ENCODE results near the gene TMEM236.
"Not testable (repeated sequence)": the region's sequence is repeated elsewhere in the genome, so short reads cannot be mapped to it uniquely, and the experiment has no call there.

Gene TMEM236, protein sequence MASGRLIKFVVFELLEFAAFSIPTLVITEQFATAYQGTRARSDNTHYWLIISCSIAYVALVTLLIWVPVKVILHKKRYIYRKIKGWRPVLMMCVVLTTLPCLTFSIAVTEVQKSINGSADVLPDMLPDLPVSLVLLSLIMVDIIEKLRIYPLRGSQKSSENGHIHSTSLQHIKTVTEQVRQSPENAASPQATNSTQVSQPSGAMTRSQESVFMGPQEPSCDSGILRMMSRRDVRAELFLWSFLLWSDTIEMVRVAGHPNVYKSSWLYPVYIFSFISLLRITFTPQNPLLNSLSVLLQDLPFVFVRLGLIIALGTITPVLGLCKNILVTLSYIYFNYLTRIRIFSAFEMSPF

DNA sequence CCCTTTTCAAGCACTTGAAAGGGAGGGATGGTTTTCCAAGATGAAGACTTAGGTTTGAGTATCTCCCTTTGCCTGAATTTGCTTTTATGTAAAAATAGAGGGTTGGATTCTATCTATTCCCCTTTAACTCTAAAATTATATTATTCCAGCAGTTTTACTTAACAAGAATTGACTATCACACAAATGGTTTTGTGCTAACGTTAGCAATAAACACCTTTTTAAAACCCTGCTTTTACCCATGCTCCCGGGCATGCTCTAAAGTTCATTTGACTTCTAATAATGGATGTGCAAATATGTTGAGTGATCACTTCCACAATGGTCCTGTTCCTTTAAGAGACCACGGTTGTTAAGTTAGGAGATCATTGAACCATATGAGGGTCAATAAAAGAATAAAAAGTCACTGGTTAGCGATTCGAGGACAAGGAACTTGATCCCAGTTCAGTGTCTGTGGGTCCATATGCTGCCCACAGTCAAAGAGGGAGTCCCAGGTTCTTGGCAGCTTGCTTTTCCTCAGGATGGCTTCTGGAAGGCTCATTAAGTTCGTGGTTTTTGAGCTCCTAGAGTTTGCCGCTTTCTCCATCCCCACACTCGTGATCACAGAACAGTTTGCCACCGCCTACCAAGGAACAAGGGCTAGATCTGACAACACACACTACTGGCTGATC is at the start of gene TMEM236:
TMEM236 (plus strand) TSS at position 421 of the 665 bp plus-strand sequence; CDS start at position 516, 95 bp downstream.
- no peak for DNase-seq

DNA sequence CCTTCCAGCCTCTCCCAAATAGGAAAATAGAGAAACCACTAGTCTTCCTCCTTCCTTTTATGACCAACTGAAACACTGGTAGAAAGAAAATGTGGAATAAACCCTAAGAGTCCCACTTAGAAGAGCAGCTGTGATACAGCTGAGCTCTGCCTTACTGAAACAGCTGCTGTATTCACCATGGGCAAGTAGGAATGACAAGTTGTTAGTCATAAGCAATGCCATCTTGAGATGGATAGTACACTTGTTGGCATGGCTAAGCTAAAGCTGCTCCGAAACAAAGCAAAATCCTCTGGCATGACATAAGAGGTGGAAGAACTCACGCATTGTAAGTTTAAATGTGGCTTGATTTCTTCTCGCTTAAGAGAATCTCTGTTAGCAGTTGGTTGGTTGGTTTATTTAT is 48.3 kb upstream of the TMEM236 start:
- no peak for DNase-seq

DNA sequence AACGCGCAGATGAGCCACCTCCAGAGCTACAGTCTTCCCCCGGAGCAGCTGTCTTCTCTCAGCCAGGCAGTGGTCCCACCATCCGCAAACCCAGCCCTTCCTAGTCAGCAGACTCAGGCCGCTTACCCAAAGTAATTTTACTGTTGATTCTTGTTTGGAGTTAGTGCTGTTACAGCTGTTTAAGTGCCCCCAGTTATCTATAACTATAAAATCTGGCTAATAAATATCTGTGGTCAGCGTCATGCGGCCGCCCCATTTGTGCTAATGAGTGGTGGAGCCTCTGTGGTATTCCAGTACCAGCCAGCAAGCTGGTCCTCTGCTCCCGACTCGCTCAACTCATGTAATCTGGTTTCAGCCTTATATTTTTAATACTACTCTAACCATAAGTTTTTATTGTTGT is 43.2 kb upstream of the TMEM236 start:
- no peak for DNase-seq

DNA sequence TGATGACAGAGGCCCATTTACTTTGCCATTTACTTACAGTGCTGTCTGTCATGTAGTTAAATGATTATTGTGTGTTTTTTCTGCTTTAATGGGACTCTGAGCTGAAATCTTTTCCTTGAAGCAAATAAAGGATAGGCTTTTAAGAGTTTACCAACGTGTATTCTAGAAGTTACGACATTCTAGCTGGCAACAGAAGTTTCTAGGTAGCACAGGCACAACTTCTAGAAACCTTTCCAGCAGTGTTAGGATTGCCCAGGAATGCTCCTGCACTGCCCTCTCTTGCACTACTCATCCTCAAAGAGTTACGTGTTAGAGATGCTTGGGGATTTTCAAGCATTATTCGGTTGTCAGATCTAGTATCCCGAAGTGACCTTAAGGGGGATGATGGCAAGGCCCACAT is 42.5 kb upstream of the TMEM236 start:
- no peak for DNase-seq

DNA sequence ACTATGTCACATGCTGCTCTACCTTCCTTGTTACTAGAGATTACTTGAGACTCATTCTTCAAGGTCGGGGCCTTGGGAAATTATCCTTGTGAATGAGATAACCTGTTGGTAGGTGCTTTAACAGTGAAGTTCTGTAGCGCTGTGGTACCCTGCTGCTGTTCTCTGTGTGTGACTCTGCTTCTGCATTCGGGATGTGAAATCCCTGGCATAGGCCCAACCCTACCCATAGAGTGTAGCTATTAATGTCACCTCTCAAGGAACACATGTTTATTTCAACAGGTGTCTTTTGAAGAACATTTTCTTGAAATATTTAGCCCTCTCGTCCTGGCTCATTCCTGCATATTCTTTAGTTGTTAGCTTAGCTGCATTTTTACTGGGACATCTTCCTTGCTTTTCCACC is 41.8 kb upstream of the TMEM236 start:
- DNase-seq, result no peak

DNA sequence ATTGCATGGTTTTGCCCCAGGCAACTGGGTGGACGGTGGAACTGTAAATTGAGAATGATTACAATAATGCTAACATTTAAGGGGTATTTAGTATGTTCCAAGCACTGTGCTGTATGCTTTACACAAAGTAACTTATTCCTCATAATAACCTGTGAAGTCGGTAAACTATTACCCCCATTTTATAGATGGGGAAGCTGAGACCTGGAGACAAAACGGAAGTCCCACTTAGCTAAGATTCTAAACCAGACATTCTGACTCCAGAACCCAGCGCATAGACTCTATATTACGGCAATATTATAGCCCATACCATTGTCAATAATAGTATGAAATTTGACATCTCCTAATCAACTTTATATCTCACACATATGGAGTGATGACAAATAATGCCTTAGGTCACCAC is 39.9 kb upstream of the TMEM236 start:
- no peak for DNase-seq

DNA sequence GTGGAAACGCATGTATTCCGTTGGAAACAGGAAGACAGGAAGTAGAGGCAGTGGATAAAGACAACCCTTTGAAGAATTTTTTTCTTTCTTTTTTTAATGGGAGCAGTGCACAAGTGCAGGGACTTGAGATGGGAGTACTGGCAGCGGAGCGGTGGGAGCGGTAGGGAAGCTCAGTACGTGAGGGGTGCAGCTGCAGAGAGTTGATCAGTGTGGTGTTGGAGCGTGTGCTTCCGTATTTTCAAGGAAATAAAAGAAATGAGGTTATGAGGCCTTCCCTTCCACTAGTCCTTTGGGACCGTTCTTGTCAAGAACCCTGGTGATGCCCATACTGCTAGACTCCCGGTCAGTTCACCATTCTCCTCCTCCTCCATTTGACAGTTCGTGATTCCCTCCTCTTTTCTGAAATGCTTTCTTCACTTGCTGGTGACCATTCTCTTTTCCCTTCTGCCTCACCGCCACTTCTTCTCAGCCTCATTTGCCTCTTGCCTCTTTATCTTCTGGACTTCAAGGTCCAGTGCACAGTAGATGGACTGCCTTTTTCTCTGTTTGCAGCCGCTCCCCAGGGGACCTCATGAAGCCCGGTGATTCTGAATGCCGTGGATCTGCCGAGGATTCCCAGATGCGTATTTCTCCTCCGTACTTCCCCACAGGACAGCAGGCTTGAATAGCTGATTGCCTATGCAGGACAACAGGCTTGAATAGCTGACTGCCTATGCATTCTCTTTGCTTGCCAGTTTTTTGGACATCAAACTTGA is 39.1 kb upstream of the TMEM236 start:
- DNase-seq, result no peak

DNA sequence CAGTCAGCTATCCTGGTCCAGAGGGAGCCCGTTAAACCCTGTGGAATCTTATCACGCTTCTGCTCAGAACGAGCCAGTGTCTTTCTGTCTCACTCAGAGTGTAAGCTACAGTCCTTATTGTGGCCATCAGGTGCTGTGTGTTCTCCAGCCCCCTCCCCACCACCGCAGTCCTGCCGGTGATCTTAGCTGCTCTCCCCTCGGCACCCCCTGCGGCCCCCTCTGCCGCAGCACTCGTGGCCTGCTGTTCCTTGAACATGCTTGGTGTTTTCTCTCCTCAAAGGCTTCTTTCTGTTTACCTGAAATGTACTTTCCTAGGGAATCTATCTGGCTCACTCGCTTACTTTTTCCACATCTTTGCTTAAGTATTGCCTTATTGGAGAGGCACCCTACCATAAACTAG is 38.2 kb upstream of the TMEM236 start:
- no peak for DNase-seq

DNA sequence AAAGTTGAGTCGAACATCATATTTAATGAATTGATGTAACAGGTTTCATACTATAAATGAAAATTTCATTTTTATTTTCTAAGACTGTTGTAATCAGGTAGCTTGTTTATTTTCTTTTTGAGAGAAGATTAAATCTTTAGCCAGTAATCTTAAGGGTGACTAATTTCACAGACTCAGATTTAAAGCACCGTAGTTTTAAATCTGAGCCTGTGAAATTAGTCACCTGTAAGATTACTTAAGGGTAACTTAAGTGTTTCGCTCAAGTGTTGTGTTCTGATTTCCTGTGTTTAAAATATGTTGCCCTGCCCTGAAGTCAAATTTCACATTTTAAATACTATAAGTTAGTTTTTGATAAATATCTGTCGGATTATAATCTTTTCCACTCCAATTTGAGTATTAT is 35.8 kb upstream of the TMEM236 start:
- DNase-seq, result no peak

DNA sequence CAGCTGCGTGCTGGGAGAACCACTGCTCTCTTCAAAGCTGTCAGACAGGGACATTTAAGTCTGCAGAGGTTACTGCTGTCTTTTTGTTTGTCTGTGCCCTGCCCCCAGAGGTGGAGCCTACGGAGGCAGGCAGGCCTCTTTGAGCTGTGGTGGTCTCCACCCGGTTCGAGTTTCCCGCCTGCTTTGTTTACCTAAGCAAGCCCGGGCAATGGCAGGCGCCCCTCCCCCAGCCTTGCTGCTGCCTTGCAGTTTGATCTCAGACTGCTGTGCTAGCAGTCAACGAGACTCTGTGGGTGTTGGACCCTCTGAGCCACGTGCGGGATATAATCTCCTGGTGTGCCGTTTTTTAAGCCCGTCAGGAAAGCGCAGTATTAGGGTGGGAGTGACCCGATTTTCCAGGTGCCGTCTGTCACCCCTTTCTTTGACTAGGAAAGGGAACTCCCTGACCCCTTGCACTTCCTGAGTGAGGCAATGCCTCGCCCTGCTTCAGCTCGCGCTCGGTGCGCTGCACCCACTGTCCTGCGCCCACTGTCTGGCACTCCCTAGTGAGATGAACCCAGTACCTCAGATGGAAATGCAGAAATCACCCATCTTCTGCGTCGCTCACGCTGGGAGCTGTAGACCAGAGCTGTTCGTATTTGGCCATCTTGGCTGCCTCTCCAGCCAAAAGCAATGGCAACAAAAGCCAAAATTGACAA is 29.5 kb upstream of the TMEM236 start:
- DNase-seq, result not testable (repeated sequence)

DNA sequence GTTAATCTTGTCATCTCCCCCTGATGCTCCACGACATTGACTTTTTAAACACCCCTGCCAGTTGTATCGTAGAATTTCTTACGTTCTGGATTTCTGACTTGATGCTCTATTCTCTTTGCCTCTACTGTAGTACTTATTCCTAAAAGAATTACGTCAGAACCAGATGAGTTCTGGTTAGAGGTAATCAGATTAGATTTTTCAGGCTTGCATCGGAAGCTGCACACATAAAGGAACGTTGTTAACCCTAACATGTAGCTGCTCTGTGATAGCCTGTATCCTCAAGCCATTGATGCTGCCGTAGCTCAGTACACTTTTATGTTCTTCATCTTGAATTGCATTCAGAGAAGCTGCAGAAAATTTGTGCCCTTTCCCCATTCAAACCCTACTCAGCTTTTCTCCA is 26.3 kb upstream of the TMEM236 start:
- DNase-seq, result no peak

DNA sequence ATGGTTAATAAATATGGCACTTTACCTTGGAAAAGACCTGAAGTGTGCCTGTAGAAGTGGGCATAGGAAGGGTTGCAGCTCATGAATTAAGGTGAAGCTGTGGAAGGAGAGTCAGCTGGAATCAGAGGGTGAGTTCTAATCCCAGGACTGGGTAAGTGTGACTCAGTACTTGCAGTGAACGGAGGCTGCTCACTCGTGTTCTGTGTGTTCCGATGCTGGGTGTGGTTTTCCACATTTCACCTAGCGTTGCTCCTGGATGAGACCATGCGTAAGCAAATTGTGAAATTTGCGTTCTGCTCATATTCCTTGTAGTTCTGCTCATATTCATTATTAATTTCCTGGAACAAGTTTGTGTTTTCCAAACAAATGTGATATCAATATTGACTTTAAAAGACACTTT is 22.4 kb upstream of the TMEM236 start:
- DNase-seq, result no peak

DNA sequence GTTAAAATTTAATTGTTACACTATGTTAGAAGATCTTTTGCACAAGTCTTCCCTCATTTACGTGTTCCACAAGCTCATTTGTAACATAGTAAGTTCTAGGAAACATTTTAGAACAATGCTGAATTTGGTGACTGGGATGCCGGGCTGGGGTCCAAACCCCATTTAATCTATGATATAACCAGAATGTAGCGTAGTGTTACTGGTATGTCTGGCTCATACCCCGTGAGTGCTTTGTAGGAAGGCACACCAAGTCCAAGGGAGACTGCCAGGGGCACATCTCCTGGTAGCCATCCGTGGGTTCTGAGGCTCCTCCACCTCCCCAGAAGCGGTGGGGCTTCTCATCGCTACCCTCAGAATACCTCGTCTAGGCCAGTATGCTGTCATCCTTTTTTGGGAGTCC is 21.3 kb upstream of the TMEM236 start:
- no peak for DNase-seq

DNA sequence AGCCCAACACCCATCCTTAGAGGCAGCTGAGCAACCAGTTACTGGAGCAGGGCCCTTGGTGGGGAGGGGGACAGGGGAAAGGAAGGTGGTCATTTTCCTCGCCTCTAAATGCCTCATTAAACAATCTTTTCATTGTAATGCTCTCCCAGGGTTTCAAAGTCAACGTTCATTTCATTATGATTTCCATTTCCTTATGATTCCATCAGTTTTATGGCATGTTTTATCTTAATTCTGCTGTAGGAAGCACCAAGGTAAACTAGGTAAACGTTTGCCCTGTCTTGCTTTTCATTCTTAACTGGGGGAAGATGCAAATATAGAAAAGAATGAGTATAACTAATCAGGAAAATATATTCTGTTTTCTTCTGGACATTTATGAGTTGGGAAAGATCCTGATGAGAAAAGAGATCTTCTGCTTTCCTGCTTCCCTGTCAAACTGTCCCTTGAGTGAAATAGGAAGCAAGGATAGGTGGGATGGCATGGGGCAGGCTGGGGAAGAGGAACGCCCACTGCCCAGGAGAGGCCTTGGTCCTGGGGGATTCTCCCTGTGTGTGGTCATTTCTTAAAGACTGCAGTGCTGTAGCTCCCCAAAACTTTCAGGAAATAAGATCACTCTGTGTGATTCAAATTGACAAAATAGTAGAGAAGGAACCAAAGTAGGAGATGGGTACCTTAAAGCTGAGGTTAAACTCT is 20.5 kb upstream of the TMEM236 start:
- DNase-seq, result no peak

DNA sequence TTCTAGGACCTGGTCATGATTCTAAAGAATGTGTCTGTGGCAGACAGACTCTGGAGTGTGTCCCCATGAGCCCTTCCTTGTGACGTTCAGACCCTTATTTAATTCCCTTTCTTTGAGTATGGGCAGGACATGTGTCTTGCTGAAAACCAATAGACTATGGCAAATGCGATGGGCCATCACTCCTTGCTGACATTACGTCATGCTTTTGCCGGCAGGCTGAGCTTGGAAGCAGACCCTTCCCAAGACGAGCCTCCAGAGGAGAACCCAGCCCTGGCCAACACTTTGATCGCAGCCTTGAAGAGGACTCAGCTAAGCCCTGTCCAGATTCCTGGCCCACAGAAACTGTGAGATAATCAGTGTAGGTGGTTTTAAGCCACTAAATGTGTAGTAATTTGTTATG is 18.4 kb upstream of the TMEM236 start:
- no peak for DNase-seq

DNA sequence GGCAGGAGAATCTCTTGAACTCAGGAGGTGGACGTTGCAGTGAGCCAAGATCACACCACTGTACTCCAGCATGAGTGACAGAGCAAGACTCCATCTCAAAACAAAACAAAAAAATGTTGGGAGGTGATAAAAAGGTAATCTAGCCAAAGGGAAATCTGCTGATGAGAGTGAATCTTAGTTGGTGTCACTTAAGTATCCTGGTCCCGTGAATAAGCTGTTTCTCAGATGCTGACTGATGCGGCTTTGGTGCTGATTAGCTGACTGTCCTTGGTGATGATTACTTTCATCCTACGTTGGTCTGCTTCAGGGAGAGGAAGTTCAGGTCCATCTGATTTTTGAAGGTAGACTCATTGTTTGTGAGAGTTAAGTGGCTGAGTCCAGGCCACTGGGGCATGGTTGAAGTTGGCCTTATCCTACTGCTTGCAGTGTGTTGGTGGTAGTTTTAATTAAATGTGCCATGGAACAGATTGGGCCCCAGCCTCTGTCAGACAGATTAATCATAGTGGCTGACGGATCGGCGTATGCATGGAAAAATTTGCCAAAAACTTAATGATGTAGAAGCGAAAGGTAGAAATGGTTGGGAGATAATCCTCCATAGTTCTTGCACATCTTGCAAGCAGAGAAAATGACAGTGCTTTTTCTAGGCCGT is 17.4 kb upstream of the TMEM236 start:
- DNase-seq, result no peak

DNA sequence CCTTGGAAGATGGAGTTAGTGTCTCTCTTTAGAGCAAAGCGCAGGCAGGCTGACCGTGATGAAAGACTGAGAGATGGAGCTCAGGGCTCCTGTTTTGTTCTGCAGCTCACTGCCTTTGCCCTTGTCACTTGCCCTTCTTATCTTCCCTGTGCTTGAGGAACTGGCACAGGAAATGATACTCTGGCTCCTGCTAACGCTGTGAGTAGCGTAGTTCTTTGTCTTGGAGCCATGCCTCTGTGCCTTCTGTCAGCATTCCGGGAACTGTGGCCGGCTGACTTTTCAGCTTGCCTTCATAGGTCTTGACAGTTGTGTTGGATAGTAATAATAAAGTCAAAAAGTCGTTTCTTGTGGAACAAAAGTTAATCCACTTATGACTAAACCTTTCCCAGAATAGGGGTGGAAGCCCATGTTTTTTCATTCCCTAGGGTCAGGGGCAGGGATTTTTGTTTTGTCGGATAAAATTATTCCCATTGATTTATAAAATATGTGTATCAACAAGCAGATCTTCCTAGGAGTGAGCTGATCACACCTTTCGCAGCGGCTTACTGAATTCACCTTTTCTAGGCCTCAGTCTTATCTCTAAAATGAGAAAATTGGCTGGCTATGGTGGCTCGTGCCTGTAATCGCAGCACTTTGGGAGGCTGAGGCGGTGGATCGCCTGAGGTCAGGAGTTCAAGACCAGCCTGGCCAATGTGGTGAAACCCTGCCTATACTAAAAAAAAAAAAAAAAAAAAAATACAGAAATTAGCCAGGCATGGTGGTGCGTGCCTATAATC is 16.6 kb upstream of the TMEM236 start:
- DNase-seq, result no peak

DNA sequence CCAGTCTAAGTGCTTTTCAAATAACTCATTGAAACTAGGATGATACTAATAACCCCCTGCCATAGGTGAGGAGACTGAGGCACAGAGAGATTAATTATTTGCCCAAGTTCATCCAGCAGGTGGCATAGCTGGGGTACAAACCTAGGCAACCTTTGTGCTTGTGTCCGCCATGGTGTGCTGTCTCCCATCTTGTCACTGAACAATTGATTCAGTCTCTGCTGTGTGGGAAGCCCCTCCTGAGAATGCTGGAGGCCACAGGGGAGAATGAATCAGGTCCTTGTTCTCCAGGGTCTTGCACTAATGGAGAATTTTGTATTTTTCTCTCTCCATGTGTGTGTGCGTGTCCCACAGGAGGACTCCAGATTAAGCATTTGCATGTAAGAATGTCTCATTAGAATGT is 15.8 kb upstream of the TMEM236 start:
- DNase-seq, result no peak

DNA sequence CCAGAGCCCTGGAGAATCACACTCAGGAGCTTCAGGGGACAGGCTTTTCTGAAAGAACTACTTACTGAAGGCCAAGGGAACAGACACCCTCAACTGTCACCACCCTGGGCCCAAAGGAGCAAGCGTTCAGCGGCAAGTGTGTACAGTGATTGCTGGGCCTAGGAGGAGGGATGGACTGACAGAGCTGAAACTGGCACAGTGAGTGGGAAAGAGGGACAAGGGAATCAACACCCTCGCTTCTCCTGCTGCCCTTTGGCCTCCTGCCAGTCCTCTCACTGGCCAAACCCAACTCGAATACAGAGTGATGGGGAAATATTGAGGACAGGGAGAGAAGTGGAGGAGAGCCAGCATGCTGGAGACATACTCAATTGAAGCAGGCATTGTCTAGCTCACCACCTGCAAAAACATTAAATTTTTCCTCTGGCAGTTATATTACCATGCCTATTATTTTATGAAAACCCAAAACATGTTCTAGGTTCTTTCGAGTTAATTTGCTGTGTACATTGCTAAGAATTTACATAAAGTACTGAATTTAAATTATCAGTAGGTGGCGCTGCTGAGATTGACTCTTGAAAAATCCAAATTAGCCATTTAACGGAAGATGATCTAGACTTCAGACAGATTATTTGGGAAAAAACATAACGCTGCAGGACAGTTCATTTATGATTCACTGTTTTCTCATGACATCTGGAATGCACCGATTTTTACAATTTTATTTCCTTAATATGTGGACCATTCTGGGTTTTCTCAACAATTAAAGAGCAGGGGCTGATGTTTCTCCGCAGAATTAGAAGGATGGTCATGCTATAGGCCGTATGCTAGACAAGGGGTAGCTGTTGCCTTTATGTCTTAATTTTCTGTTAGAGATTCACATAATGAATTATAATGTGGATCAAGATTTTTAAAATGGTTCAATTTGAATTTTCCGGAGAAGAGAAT is 14.7 kb upstream of the TMEM236 start:
- peak; percentile 60 for DNase-seq

DNA sequence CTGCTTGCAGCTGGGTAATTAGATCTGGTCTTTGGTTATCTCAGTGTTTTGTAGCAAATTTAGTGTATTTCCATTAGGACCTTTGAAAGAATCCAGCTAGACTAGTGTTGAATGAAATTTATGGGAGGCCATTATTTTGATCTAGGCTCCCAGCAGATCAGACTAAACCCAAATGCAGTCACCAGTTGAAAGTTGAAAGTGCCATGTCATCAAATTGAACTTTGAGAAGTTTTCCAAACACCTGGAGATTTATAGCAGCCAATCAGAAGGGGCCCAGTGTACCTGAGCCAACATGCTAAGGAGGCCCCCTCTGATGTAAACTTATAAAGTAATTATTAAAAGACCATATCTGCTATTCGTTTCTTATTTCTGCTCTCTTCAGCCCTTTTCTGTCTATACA is 11.3 kb upstream of the TMEM236 start:
- no peak for DNase-seq

Data from CD4-positive, alpha-beta T cell treated with Interleukin-4 for 4 hours (primary cell).